ENCODE results near the gene RPL23.

The RPL23 gene

DNA sequence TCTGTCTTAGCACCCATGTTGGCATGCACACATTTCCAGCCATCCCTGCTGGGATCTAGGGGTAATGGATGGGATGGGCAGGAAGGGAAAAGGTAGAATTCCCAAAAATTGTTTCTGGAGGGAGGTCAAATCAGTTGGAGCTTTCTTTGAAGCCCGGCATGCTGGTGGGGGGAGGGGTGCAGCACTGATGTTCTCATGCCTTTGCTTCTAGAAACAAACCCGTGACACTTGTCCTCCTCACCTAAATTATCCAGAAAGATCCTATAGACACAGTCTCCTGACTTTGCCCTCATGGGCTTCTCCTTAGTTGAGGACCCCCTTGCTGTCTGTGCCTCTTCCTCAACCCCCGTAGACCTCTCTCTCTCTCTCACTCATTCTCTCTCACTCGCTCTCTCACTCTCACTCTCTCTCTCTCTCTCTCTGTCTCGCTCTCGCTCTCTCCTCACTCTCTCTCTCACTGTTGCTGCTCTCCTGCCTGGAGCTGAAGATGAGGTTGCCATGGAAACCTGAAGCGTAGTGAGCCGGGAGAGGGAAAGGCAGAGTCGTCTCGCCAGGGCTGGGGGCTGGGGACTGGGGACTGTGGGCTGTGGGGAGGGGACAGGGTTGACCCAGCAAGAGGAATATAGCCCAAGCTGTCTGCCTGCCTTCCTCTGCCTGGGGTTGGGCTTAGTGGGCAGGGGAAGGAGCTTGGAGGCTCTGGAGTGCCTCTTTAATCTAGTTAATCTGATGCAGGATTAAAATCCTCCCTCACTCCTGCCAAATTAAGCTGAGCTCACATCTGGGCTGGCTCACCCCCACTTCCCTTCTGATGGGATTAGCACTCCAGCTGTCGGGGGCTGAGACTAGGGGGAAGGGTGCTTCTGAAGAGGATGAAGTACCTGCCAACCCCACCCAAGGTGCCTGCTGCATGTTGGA lies 32.5 kb upstream of the RPL23 start:
- in situ Hi-C loops (cut with MboI; ENCODE audit: low pct_unique_long_range_greater_than_20kb, low sequenced_read_pairs, unreplicated experiment): no loop called here
- TF ChIP-seq, protein P1, sequence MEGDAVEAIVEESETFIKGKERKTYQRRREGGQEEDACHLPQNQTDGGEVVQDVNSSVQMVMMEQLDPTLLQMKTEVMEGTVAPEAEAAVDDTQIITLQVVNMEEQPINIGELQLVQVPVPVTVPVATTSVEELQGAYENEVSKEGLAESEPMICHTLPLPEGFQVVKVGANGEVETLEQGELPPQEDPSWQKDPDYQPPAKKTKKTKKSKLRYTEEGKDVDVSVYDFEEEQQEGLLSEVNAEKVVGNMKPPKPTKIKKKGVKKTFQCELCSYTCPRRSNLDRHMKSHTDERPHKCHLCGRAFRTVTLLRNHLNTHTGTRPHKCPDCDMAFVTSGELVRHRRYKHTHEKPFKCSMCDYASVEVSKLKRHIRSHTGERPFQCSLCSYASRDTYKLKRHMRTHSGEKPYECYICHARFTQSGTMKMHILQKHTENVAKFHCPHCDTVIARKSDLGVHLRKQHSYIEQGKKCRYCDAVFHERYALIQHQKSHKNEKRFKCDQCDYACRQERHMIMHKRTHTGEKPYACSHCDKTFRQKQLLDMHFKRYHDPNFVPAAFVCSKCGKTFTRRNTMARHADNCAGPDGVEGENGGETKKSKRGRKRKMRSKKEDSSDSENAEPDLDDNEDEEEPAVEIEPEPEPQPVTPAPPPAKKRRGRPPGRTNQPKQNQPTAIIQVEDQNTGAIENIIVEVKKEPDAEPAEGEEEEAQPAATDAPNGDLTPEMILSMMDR (IDR thresholded peaks at IDR 0.05; ENCODE audit: extremely low read depth, insufficient read depth, missing control alignments): no peak
- DNase-seq (ENCODE audit: low spot score): no peak

DNA sequence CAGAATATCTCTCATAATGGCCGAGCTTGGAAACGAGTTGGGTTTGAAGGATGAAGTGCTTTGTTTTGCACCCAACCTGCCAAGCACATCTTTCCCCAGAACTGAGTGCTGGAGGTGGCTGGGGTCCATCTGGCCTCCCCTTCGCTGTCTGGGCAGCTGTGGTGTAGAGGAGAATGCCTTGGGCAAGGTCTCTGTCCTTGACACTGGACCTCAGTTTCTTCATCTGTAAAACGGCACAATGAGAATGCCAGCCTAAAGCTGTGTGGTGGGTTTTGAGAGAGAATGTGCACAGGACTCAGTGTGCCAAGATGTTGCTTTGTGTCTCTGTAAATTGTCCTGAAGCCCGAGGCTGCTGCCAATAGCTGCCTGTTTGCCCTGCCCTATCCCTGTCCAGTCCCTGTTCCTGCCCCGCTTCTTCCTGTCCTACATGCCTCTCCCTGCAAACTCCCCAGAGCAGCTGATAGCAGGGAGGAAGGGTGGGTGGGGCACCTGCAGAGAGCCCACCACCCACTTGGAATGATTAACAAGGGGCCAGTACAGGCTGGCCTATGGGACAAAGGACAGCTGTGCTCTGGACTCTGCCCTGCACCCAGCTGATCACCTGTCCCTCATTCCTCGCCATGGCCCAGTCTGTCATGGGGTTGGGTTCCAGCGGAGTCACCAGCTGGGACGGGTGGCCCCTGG lies 31.7 kb upstream of the RPL23 start:
- no peak for DNase-seq (ENCODE audit: low spot score)
- in situ Hi-C loops (cut with MboI; ENCODE audit: low pct_unique_long_range_greater_than_20kb, low sequenced_read_pairs, unreplicated experiment): no loop called here

DNA sequence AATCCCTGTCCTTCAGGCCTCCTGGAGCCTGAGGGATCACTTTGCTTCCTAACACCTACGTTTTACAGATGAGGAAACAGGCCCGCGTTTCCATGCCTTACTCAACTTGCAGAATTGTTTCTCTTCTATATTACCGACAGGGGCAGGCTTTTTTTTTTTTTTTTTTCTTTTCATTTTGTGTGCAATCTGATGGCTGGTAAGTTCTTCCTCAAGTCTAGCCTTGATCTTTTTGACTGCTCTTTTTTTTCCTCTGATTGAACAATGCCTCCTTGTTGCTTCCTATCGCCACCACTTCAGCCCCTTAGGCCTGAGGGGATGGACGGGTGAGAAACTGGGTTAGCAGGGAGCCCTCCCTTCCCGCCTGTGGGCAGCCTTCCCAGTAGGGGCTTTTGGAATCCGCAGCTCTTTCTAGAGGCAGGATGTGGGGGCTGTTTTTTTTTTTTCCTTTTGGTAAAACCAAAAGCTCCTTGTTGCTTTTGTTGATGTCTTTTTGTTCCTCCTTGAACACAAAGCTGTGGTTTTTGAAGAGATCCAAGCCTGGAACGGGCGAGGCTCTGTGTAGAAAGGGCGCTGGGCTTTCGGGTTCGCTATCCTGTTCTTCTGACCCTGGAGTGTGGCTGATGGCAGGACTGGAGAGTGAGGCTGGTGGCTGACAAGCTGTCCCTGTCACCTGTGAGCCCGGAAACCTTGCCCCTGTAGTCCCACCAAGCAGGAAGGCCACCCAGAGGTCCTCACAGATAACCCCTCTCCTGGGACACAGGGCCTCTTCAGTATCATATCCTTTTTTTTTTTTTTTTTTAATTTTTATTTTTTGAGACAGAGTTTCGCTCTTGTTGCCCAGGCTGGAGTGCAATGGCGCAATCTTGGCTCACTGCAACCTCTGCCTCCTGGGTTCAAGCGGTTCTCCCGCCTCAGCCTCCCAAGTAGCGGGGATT lies 30.3 kb upstream of the RPL23 start:
- TF ChIP-seq, protein P1 (IDR thresholded peaks at IDR 0.05; ENCODE audit: extremely low read depth, insufficient read depth, missing control alignments): no peak
- in situ Hi-C loops (cut with MboI; ENCODE audit: low pct_unique_long_range_greater_than_20kb, low sequenced_read_pairs, unreplicated experiment): no loop called here
- DNase-seq (ENCODE audit: low spot score): no peak

More for the DNA sequence above, 31.7 kb upstream of the RPL23 start:
- TF ChIP-seq, protein P1 (IDR thresholded peaks at IDR 0.05; ENCODE audit: extremely low read depth, insufficient read depth, missing control alignments): no peak

DNA sequence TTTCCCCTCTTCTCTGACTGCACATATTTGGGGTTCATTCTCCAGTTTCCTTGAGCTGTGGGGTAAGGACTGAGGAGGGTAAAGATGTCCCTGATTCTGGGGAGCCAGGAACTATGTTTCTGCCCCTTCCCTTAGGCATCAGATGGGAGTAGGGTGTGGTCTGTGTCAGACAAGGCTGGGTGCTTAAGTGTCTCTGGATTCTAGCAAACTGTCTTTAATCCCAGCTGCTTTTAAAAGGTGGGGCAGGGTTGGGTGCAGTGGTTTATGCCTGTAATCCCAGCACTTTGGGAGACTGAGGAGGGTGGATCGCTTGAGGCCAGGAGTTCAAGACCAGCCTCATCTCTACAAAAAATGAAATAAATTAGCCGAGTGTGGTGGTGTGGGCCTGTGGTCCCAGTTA lies 29.3 kb upstream of the RPL23 start:
- in situ Hi-C loops (cut with MboI; ENCODE audit: low pct_unique_long_range_greater_than_20kb, low sequenced_read_pairs, unreplicated experiment): no loop called here
- TF ChIP-seq, protein P1 (IDR thresholded peaks at IDR 0.05; ENCODE audit: extremely low read depth, insufficient read depth, missing control alignments): no peak
- DNase-seq (ENCODE audit: low spot score): no peak

DNA sequence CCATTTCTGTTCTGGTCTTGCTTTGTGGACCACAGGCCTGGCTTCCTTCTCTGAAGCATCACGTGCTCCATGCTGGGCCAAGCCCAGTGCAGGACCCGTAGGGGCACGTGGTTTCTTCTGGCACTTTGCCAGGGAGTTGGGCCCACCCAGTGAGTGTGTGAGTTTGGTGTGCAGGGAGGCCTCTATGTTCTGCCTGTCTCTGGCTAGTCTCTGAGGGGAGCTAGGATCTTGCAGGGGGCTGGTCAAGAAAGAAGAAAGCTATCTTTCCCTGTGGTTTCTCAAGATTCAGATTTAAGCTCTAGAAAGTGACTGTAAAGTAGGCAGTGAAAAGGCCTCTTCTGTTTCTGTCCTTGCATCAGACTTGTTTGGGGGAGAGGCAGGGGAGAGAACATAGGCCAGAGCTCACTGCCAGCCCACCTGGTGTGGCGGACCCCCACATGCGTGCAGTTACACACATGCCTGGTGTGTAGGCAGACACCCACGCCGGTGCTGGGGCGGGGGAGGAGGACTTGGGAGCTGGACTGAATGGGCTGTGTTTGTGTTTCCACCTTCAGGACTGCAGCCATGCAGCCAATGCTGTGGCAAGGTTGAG lies 28.2 kb upstream of the RPL23 start:
- in situ Hi-C loops (cut with MboI; ENCODE audit: low pct_unique_long_range_greater_than_20kb, low sequenced_read_pairs, unreplicated experiment): no loop called here
- TF ChIP-seq, protein P1 (IDR thresholded peaks at IDR 0.05; ENCODE audit: extremely low read depth, insufficient read depth, missing control alignments): no peak
- no peak for DNase-seq (ENCODE audit: low spot score)

Measured in GM13977 (cell line).